Stimulated activated naive CD8-positive, alpha-beta T cell treated with anti-CD3 and anti-CD28 coated beads, Interleukin-15, Interleukin-2, amounts not matched to agents 100 ng/mL and 50 ng/mL, for 24 hours (primary cell): ENCODE measurements around the gene PARP16.
"Not testable (repeated sequence)": the region's sequence is repeated elsewhere in the genome, so short reads cannot be mapped to it uniquely, and the experiment has no call there.

ENCODE experiments used
- H3K27ac Mint-ChIP-seq: one replicate; pipeline ENCODE4 v1.8.0; 2021; ENCODE audit warnings: mild to moderate bottlenecking, mixed read lengths
- H3K27me3 Mint-ChIP-seq: one replicate; pipeline ENCODE4 v1.8.0; 2021; ENCODE audit warnings: mixed read lengths
- H3K36me3 Mint-ChIP-seq: one replicate; pipeline ENCODE4 v1.8.0; 2021; ENCODE audit warnings: low read depth, mixed read lengths
- H3K4me1 Mint-ChIP-seq: one replicate; pipeline ENCODE4 v1.8.0; 2021; ENCODE audit warnings: low read depth, mixed read lengths
- H3K4me3 Mint-ChIP-seq: one replicate; pipeline ENCODE4 v1.8.0; 2021; ENCODE audit warnings: mild to moderate bottlenecking, mixed read lengths
- H3K9me3 Mint-ChIP-seq: one replicate; pipeline ENCODE4 v1.8.0; 2021; ENCODE audit warnings: mixed read lengths

The PARP16 gene

DNA sequence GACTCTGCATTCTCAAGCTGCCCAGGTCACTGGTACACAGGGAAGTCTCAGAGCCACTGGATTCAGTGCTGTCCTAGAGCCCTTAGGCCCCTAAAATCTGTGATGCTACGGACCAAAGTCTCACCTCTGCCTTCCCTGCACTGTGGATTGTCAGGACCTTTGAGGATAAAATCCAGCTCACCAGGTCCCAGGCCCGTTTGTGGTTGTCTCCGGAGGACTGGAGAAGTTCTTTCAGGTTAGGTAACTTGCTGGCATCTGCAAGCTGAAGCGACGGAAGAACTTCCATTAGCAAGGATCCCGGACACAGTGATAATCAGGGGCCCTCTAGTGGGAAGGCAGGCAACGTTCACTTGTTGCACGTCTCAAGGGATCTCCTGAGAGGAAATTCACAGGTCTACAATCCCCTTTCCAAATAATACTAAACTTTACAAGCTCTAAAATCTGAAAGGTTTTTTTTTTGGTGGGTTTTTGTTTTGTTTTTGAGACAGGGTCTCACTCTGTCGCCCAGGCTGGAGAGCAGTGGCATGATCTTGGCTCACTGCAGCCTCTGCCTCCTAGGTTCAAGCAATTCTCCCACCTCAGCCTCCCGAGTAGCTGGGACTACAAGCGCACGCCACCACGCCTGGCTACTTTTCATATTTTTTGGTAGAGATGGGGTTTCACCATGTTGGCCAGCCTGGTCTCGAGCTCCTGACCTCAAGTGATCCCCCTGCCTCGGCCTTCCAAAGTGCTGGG is 15.7 kb downstream of the PARP16 start:
- H3K9me3 Mint-ChIP-seq, result not testable (repeated sequence)

DNA sequence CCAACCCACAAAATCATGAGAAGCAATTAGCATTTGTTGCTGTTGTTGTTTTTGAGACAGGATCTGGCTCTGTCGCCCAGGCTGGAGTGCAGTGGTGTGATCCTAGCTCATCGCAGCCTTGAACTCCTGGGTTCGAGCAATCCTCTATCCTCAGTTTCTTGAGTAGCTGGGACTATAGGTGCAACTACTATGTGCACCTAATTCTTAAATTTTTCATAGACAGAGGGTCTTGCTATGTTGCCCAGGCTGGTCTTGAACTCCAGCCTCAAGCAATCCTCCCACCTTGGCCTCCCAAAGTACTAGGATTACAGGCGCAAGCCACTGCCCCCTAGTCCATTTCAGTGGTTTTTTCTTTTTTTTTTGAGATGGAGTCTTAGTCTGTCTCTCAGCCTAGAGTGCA is 18.3 kb downstream of the PARP16 start:
- Mint-ChIP-seq H3K4me1 (no peaks in the 10 kb centered on the region), H3K9me3 (no peaks in the 10 kb centered on the region)

More for the DNA sequence above, 15.7 kb downstream of the PARP16 start:
- H3K4me3 Mint-ChIP-seq, H3K27me3 Mint-ChIP-seq, H3K27ac Mint-ChIP-seq: not testable (repeated sequence)
- H3K36me3 Mint-ChIP-seq, result peaks cover 18% of the 10 kb centered on the region
- H3K4me1 Mint-ChIP-seq, result peaks cover 16% of the 10 kb centered on the region

DNA sequence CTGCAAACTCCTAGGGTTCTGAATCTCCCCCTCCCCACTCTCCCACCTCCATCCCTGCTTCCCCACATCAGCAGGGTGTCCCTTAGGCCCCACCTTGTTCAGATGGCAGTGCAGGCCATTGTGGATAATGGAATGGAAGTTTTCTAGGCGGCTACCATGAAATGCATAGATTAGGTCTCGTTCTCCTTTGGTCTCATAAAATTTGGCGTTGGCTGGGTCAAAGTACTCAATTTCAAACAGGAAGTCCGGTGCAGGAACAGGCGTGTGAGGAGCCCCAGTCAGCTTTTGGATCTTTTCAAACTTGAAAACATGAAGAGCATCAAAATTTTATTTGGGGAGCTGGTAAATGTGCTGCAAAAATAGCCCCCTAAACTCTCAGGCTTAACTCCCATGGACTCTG is 20.2 kb downstream of the PARP16 start:
- H3K36me3 Mint-ChIP-seq, result peaks cover 39% of the 10 kb centered on the region
- no peaks in the 10 kb centered on the region for H3K4me1 Mint-ChIP-seq
- H3K27me3 Mint-ChIP-seq, result no peaks in the 10 kb centered on the region
- H3K4me3 Mint-ChIP-seq, result no peak overlapping the region
- H3K27ac Mint-ChIP-seq, result no peak overlapping the region
- no peaks in the 10 kb centered on the region for H3K9me3 Mint-ChIP-seq

More for the DNA sequence above, 18.3 kb downstream of the PARP16 start:
- H3K4me3 Mint-ChIP-seq, result no peak overlapping the region
- no peak overlapping the region for H3K27ac Mint-ChIP-seq
- H3K27me3 Mint-ChIP-seq, result no peaks in the 10 kb centered on the region
- H3K36me3 Mint-ChIP-seq, result peaks cover 21% of the 10 kb centered on the region

DNA sequence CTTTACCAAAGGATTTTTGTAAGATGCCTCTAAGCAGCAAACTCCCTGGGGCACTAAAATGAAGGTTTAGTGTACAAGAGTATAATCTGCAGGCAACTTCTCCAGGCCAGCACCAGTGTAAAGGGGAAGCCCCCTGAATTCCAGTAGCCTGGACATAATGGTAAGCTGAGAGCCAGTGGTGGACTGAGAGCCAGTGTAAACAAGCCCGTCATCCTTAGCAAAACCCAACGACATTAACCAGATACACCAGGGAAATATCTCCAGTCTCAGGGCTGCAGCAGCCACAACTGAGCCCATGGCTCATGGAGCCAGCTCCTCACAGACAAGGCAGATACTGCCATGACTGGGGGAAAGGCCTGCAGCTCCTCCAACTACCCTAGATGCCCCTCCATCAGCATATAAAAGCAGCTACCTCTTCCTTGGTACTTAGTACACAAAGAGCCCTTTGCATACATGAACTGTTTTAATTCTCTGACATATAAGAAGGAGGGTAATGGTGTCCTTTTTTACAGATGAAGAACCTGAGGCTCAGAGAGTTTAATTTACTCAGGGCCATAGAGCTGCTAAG is 21.7 kb downstream of the PARP16 start:
- H3K27ac Mint-ChIP-seq, result no peak overlapping the region
- peaks cover 46% of the 10 kb centered on the region for H3K36me3 Mint-ChIP-seq
- no peaks in the 10 kb centered on the region for H3K9me3 Mint-ChIP-seq
- H3K4me3 Mint-ChIP-seq, result no peak overlapping the region
- H3K27me3 Mint-ChIP-seq, result no peaks in the 10 kb centered on the region
- H3K4me1 Mint-ChIP-seq, result no peaks in the 10 kb centered on the region

DNA sequence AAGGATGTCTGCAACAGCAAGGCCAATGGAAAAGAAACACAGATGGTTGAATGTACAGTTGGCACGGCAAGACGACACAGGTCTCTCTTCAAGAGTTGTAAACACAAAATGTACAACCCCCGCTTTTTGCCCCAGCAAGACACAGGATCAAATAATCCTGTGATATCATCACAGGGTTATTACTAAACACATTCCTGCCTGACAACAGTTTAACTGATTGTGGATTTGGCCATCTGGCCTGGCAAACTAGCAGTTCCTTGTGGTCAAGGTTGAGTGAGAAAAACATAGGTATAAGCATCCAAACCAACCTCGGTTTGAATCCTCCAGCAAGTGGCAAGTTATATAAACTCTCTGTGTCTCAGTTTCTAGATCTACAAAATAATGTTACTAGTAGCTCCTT is 23.4 kb downstream of the PARP16 start:
- Mint-ChIP-seq H3K27me3 (no peaks in the 10 kb centered on the region), H3K9me3 (no peaks in the 10 kb centered on the region), H3K27ac (no peak overlapping the region), H3K4me1 (no peaks in the 10 kb centered on the region), H3K4me3 (no peak overlapping the region), H3K36me3 (peaks cover 59% of the 10 kb centered on the region)

GRCh38 chr15:65260968-65261367 is 25.7 kb downstream of the PARP16 start:
- H3K9me3 Mint-ChIP-seq, result no peaks in the 10 kb centered on the region
- H3K4me1 Mint-ChIP-seq, result no peaks in the 10 kb centered on the region
- no peak overlapping the region for H3K4me3 Mint-ChIP-seq
- H3K36me3 Mint-ChIP-seq, result peaks cover 61% of the 10 kb centered on the region
- no peaks in the 10 kb centered on the region for H3K27me3 Mint-ChIP-seq
- H3K27ac Mint-ChIP-seq, result no peak overlapping the region

GRCh38 chr15:65259367-65259797 is 27.3 kb downstream of the PARP16 start:
- Mint-ChIP-seq H3K4me1 (no peaks in the 10 kb centered on the region), H3K9me3 (no peaks in the 10 kb centered on the region), H3K4me3 (no peak overlapping the region), H3K36me3 (peaks cover 61% of the 10 kb centered on the region), H3K27ac (no peak overlapping the region), H3K27me3 (no peaks in the 10 kb centered on the region)

GRCh38 chr15:65258375-65259262 is 28.1 kb downstream of the PARP16 start:
- H3K27ac Mint-ChIP-seq, result no peak overlapping the region
- no peak overlapping the region for H3K4me3 Mint-ChIP-seq
- no peaks in the 10 kb centered on the region for H3K9me3 Mint-ChIP-seq
- H3K27me3 Mint-ChIP-seq, result no peaks in the 10 kb centered on the region
- H3K36me3 Mint-ChIP-seq, result peaks cover 60% of the 10 kb centered on the region
- H3K4me1 Mint-ChIP-seq, result no peaks in the 10 kb centered on the region

- H3K27ac Mint-ChIP-seq, result no peak overlapping the region
- H3K27me3 Mint-ChIP-seq, result no peaks in the 10 kb centered on the region
- peaks cover 33% of the 10 kb centered on the region for H3K36me3 Mint-ChIP-seq
- H3K4me3 Mint-ChIP-seq, result no peak overlapping the region
- H3K4me1 Mint-ChIP-seq, result peaks cover under 1% of the 10 kb centered on the region
- H3K9me3 Mint-ChIP-seq, result no peaks in the 10 kb centered on the region
Observed at GRCh38 chr15:65255486-65256140, 31.1 kb downstream of the PARP16 start.

- no peak overlapping the region for H3K4me3 Mint-ChIP-seq
- H3K36me3 Mint-ChIP-seq, result peaks cover 25% of the 10 kb centered on the region
- no peaks in the 10 kb centered on the region for H3K27me3 Mint-ChIP-seq
- H3K9me3 Mint-ChIP-seq, result no peaks in the 10 kb centered on the region
- no peak overlapping the region for H3K27ac Mint-ChIP-seq
- peaks cover 9% of the 10 kb centered on the region for H3K4me1 Mint-ChIP-seq
Observed at GRCh38 chr15:65254758-65255157, 31.9 kb downstream of the PARP16 start.

- Mint-ChIP-seq H3K27me3 (no peaks in the 10 kb centered on the region), H3K4me3 (no peak overlapping the region), H3K27ac (no peak overlapping the region), H3K4me1 (peaks cover 13% of the 10 kb centered on the region), H3K36me3 (peaks cover 21% of the 10 kb centered on the region), H3K9me3 (no peaks in the 10 kb centered on the region)
Observed at GRCh38 chr15:65254356-65254755, 32.3 kb downstream of the PARP16 start.

- Mint-ChIP-seq H3K4me3 (no peak overlapping the region), H3K27ac (peak overlapping the region; percentile 86), H3K27me3 (no peaks in the 10 kb centered on the region), H3K9me3 (no peaks in the 10 kb centered on the region), H3K4me1 (peaks cover 18% of the 10 kb centered on the region), H3K36me3 (peaks cover 5% of the 10 kb centered on the region)
Observed at GRCh38 chr15:65249641-65250040, 37.0 kb downstream of the PARP16 start.

DNA sequence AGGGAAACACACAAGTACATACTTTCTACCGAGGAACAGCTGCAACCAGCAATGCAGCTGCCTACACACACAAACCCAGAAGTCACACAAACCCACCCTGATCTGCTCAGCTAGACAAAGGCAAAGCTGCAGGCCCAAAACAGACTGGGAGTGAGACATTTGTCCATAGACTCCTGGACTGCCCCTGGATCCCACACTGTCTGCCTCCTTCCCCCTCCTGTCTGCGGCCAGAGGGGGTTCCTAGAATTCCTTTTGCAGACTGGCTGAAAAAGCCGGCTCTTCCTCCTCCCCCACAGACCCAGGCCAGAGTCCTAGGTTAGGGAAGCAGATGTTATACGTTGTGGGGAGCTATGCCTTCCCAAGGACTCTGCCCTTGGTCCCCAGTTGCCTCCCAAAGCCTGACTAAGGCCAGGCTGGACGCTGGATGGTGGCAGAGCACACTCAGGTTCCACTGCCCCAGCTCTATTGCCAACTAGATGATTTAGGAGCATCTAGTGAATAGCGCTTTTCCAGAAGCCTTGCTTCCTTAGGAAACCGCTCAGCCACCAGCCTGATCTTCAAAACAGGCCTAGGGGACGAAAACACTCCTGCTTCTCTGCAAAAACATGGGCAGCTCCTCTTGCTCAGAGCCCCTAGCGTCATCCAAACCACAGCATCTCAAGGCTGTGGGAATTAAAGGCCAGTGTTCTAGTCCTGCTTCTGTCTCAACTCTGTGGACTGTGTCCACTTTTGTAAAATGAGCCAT is 38.0 kb downstream of the PARP16 start:
- Mint-ChIP-seq H3K36me3 (peaks cover 5% of the 10 kb centered on the region), H3K27me3 (no peaks in the 10 kb centered on the region), H3K9me3 (no peaks in the 10 kb centered on the region), H3K27ac (peak overlapping the region; percentile 86), H3K4me3 (no peak overlapping the region), H3K4me1 (peaks cover 18% of the 10 kb centered on the region)

GRCh38 chr15:65246939-65247338 is 39.7 kb downstream of the PARP16 start:
- Mint-ChIP-seq H3K4me3 (no peak overlapping the region), H3K27me3 (no peaks in the 10 kb centered on the region), H3K27ac (no peak overlapping the region), H3K9me3 (no peaks in the 10 kb centered on the region), H3K36me3 (peaks cover 5% of the 10 kb centered on the region), H3K4me1 (peaks cover 18% of the 10 kb centered on the region)
